ENCODE results near the gene ADGRD2.

- TF ChIP-seq CTCF (IDR thresholded peaks at IDR 0.05) (no peak), POLR2AphosphoS5 (IDR thresholded peaks at IDR 0.05) (no peak), POLR2A (IDR thresholded peaks at IDR 0.05) (no peak)
Observed at GRCh38 chr9:124511426-124511840, 61.2 kb downstream of the ADGRD2 start.
